BLaER1 treated with 17β-estradiol and CSF1 and Interleukin-3, amounts not matched to agents 10 nM and 100 nM (cell line): Measurements from ENCODE around the gene CMPK2.

Experiments used
- H3K27ac ChIP-seq, 11 experiments: shearing (Covaris generic); formaldehyde crosslinking; 2 replicates each; pipeline ENCODE4 v1.8.1; 2022
- H3K27me3 ChIP-seq, 11 experiments: shearing (Covaris generic); formaldehyde crosslinking; 2 replicates each; pipeline ENCODE4 v1.8.1; 2022
- H3K36me3 ChIP-seq, 11 experiments: shearing (Covaris generic); formaldehyde crosslinking; 2 replicates each; pipeline ENCODE4 v1.8.1; 2022
- H3K4me1 ChIP-seq, 10 experiments: shearing (Covaris generic); formaldehyde crosslinking; 2 replicates each; pipeline ENCODE4 v1.8.1; 2022
- H3K4me2 ChIP-seq, 11 experiments: shearing (Covaris generic); formaldehyde crosslinking; 2 replicates each; pipeline ENCODE4 v1.8.1; 2022
- H3K4me3 ChIP-seq, 10 experiments: shearing (Covaris generic); formaldehyde crosslinking; 2 replicates each; pipeline ENCODE4 v1.8.1; 2022
- H3K9ac ChIP-seq, 11 experiments: shearing (Covaris generic); formaldehyde crosslinking; 2 replicates each; pipeline ENCODE4 v1.8.1; 2022
- H3K9me3 ChIP-seq, 11 experiments: shearing (Covaris generic); formaldehyde crosslinking; replicated peaks in 1 of 11; 2 replicates each; pipeline ENCODE4 v1.8.1; 2022
- H4K20me1 ChIP-seq, 11 experiments: shearing (Covaris generic); formaldehyde crosslinking; 2 replicates each; pipeline ENCODE4 v1.8.1; 2022
- Cebpa-rat ChIP-seq, 11 experiments: shearing (Covaris generic); IDR thresholded peaks; 2 replicates each; pipeline ENCODE4 v1.8.1; 2022

CMPK2 gene

DNA sequence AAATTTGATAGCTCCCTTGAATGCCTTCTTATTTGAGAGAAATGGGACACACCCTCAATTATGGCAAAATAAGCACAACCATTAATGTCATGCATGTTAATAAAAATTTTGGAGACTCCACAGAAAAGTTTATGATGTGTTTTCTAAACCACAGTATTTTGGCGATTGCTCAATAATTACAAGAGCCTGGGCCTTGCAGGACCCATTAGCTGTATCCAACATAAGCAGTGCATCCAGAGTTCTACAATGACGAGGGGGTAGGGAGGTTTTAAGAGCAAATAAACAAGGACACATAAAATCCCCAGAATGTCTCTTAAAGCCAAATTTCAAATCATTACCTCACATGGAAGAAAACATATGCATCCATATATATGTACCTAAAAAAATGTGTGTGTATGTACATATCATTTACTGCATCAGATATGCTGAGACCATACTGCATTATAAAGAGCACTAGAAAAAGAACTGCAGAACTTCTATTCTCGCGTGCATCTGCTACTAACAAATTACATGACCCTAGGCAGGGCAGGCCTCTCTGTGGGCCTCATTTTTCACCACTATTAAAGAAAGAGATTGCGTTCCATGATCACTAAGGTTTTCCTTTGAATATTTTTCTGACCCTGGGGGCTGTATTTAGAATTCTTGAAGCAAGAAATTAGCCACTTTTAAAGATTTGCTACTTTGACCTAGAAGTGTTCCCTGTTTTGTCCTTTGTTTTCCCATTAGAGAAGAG lies 38.0 kb downstream of the CMPK2 start:
- no peaks in the 10 kb centered on the region for H3K36me3 ChIP-seq
- peak overlapping the region in 10 of 11 experiments; percentile 0 to 61 (median 40); a peak in 13 of 22 replicates for H3K4me2 ChIP-seq
- H3K9me3 ChIP-seq = peaks cover 12 to 20% (median 17%) of the 10 kb centered on the region in 11 experiments
- H3K4me1 ChIP-seq = peaks cover 17 to 50% (median 37%) of the 10 kb centered on the region in 10 experiments; a peak in 19 of 20 replicates
- no peak overlapping the region for H3K4me3 ChIP-seq
- no peaks in the 10 kb centered on the region for H3K27me3 ChIP-seq
- TF ChIP-seq Cebpa-rat (IDR thresholded peaks at IDR 0.05) = 0 out of 22 replicates have a peak, but pooled peaks of 1 of the 11 experiments have one; percentile 17
- H4K20me1 ChIP-seq = no peaks in the 10 kb centered on the region
- peak overlapping the region in 1 of 11 experiments; percentile 42; a peak in 1 of 22 replicates for H3K9ac ChIP-seq
- H3K27ac ChIP-seq = no peak overlapping the region; a peak in 1 of 22 replicates

DNA sequence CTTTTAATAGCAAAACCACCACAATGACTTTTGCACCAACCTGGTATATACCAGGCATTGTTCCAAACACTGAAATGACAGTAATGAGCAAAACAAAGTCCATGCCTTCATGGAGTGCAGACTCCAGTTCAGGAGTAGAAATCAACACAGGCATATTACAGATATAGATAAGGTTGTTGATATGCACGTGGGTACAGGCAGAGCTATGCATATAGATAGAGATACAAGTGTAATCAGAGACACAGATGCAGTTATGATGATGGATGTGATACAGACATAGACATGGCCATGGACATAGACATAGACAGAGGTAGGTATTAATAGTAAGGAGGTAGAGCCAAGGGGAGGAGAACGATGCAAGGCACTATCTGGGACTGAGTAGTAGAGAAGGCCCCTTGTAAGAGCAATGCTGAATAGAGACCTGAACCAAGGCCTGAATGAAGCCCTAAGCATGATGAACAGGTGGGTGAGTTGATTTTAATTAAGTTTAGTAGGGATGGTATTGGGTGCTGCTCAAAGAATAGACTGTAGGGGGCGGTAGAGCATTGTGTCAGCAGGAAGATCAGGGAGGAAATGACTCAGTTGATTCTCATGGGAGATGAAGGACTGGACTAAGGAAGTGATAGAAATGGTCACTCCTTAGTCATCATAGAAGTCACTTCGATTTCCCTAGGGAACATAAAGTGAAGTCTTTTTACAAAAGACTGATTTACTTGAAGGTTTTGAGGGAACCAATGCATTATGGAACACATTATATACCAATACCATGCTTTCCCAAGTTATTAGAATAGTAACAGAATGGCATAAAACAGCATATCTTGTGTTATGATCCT lies 39.4 kb downstream of the CMPK2 start:
- Histone ChIP-seq H3K9ac (no peak overlapping the region), H3K27me3 (no peaks in the 10 kb centered on the region), H3K4me3 (no peak overlapping the region), H3K4me1 (peaks cover 20 to 55% (median 38%) of the 10 kb centered on the region in 10 experiments), H4K20me1 (no peaks in the 10 kb centered on the region), H3K4me2 (peak overlapping the region in 6 of 11 experiments; percentile 0 to 42 (median 24); a peak in 10 of 22 replicates), H3K36me3 (no peaks in the 10 kb centered on the region), H3K9me3 (peaks cover 7 to 14% (median 9%) of the 10 kb centered on the region in 11 experiments), H3K27ac (no peak overlapping the region)
- no peak for TF ChIP-seq Cebpa-rat (IDR thresholded peaks at IDR 0.05)

DNA sequence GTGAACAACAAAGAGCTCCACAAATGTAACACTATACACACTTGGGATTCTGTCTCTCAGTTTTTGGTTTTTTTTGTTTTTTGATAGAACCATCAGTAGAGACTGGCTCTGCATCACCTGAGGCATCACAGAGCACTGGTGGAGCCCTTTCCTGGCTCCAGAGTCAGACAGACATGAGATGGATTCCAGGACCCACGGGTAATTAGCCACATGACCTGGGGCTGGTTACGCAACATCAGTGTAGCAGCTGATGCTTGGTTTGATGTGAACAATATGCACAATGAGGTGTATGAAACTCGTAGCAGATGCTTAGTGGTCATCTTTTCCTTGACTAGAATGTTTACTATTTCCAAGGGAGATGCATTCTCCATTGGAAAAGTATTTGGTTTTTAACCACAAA lies 40.7 kb downstream of the CMPK2 start:
- Histone ChIP-seq H3K27ac (no peak overlapping the region), H3K4me3 (no peak overlapping the region), H4K20me1 (no peaks in the 10 kb centered on the region), H3K9ac (no peak overlapping the region), H3K9me3 (peaks cover 0 to 5% (median 0%) of the 10 kb centered on the region in 11 experiments; a peak in 1 of 22 replicates), H3K4me2 (0 out of 22 replicates have a peak overlapping the region, but pooled peaks of 1 of the 11 experiments have one; percentile 36), H3K27me3 (no peaks in the 10 kb centered on the region), H3K4me1 (peaks cover 34 to 62% (median 51%) of the 10 kb centered on the region in 10 experiments), H3K36me3 (no peaks in the 10 kb centered on the region)
- peak in 9 of 11 experiments; percentile 12 to 85 (median 65); a peak in 10 of 22 replicates for TF ChIP-seq Cebpa-rat (IDR thresholded peaks at IDR 0.05)

DNA sequence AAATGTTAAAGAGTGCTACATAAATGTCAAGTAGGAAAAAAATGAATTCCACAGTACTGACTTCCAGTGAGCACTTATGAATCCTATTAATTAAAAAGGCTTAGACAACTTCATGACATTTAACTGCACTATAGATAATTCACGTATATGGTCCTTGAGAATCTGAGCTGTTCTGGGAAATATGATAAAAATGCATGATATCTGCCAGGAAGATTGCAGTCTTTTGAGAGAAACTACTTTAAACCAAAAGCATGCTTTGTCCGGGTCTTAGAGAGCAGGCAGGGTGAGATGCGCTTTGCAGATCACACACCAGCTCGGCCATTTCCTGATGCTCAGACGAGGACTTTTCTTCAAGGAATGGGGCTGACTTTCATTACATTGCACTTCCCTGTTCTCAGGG lies 42.6 kb downstream of the CMPK2 start:
- no peaks in the 10 kb centered on the region for H3K27me3 ChIP-seq
- H3K4me2 ChIP-seq = peak overlapping the region in 5 of 11 experiments; percentile 11 to 53 (median 37); a peak in 8 of 22 replicates
- no peak overlapping the region for H3K27ac ChIP-seq
- H3K9ac ChIP-seq = no peak overlapping the region
- H3K36me3 ChIP-seq = no peaks in the 10 kb centered on the region
- H3K4me3 ChIP-seq = no peak overlapping the region
- peaks cover 40 to 81% (median 58%) of the 10 kb centered on the region in 10 experiments for H3K4me1 ChIP-seq
- H3K9me3 ChIP-seq = peaks cover 0 to 5% (median 0%) of the 10 kb centered on the region in 11 experiments; a peak in 1 of 22 replicates
- TF ChIP-seq Cebpa-rat (IDR thresholded peaks at IDR 0.05) = no peak
- no peaks in the 10 kb centered on the region for H4K20me1 ChIP-seq

DNA sequence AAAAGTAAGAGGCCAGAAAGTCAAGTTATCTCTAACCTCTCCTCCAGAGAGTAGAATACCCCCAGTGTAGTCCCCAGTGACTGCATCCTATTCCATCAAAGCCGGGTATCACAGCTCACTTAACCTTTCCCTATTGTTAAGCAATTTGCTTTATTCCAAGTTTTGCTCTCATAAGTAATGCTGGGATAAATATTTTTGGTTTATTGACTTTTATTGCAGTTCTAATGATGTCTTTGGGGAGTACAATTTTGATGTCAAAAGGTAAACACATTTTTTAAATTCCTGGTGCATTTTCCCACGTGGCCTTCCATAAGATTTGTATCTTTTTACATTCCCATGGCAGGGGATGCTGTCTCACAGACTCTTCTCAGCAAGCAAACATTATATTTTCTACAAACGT lies 43.3 kb downstream of the CMPK2 start:
- TF ChIP-seq Cebpa-rat (IDR thresholded peaks at IDR 0.05) = no peak
- H3K27me3 ChIP-seq = no peaks in the 10 kb centered on the region
- H3K27ac ChIP-seq = peak overlapping the region in 1 of 11 experiments; percentile 76; a peak in 1 of 22 replicates

DNA sequence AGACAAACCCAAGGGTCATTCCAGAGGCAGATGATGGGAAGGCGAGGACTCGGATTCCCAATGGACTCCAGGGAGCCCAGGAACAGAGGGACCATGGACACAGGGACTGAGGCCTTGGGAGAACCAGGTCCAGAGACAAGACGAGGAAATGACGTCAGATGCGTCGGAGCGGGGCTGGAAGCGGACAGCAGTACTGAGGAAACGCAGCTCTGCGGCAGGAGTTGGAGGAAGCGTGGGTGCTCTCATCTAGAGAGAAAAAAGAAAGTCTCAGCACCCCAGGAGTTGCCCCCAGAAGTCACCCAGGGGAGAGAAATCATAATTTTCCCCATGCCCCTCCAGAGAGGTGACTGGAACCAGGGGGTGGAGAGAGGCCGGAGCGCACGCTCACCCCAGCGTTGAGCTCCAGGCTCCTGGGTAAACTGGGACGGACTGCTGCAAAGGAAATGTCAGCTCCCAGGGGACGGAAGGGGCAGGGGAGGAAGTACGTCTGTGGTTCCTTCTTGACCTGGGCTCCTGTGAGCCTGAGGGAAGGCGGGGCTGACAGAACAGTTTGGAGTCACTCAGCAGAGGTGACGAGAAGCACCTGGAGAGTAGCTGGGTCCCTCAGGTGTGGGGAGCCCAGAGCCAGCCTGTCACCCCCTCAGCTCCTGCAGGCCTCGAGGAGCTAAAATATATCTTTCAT lies 44.7 kb downstream of the CMPK2 start:
- no peaks in the 10 kb centered on the region for H3K27me3 ChIP-seq
- no peak for TF ChIP-seq Cebpa-rat (IDR thresholded peaks at IDR 0.05)
- H3K4me2 ChIP-seq = peak overlapping the region; percentile 80 to 95 (median 90)
- peak overlapping the region in 10 of 11 experiments; percentile 7 to 76 (median 52); a peak in 16 of 22 replicates for H3K27ac ChIP-seq
- H3K9me3 ChIP-seq = peaks cover 0 to 5% (median 0%) of the 10 kb centered on the region in 11 experiments; a peak in 1 of 22 replicates
- peak overlapping the region; percentile 23 to 56 (median 44); a peak in 19 of 20 replicates for H3K4me3 ChIP-seq
- no peaks in the 10 kb centered on the region for H4K20me1 ChIP-seq
- peaks cover 35 to 74% (median 52%) of the 10 kb centered on the region in 10 experiments for H3K4me1 ChIP-seq
- H3K36me3 ChIP-seq = no peaks in the 10 kb centered on the region
- H3K9ac ChIP-seq = peak overlapping the region in 8 of 11 experiments; percentile 10 to 61 (median 41); a peak in 12 of 22 replicates

More for the DNA sequence above, 43.3 kb downstream of the CMPK2 start:
- Histone ChIP-seq H3K36me3 (no peaks in the 10 kb centered on the region), H3K9ac (no peak overlapping the region), H3K4me1 (peaks cover 39 to 81% (median 55%) of the 10 kb centered on the region in 10 experiments), H3K4me3 (no peak overlapping the region), H4K20me1 (no peaks in the 10 kb centered on the region), H3K9me3 (peaks cover 0 to 5% (median 0%) of the 10 kb centered on the region in 11 experiments; a peak in 1 of 22 replicates), H3K4me2 (peak overlapping the region in 7 of 11 experiments; percentile 80 to 95 (median 92); a peak in 13 of 22 replicates)

DNA sequence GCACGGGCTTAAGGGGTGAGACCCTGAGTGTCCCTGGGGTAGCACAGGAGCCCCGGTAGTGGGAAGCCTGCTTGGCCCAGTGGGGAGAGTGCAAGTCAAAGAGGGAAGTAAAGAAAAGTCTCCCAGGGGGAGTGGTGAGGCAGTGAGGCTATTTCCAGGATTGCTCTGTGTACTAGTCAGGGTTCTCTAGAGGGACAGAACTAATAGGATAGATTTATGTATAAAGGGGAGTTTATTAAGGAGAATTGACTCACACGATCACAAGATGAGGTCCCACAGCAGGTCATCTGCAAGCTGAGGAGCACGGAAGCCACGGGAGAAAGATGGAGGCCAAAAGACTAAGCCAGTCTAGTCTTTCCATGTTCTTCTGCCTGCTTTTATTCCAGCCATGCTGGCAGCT lies 45.5 kb downstream of the CMPK2 start:
- Histone ChIP-seq H3K9me3 (peaks cover 0 to 12% (median 5%) of the 10 kb centered on the region in 11 experiments; a peak in 9 of 22 replicates), H3K27ac (peak overlapping the region in 8 of 11 experiments; percentile 12 to 76 (median 60); a peak in 15 of 22 replicates), H3K36me3 (no peaks in the 10 kb centered on the region), H3K4me1 (peaks cover 27 to 69% (median 50%) of the 10 kb centered on the region in 10 experiments), H3K9ac (peak overlapping the region in 5 of 11 experiments; percentile 34 to 61 (median 57); a peak in 7 of 22 replicates), H3K4me3 (peak overlapping the region in 7 of 10 experiments; percentile 36 to 54 (median 46); a peak in 11 of 20 replicates), H4K20me1 (no peaks in the 10 kb centered on the region), H3K27me3 (no peaks in the 10 kb centered on the region), H3K4me2 (peak overlapping the region; percentile 80 to 95 (median 90))
- no peak for TF ChIP-seq Cebpa-rat (IDR thresholded peaks at IDR 0.05)

DNA sequence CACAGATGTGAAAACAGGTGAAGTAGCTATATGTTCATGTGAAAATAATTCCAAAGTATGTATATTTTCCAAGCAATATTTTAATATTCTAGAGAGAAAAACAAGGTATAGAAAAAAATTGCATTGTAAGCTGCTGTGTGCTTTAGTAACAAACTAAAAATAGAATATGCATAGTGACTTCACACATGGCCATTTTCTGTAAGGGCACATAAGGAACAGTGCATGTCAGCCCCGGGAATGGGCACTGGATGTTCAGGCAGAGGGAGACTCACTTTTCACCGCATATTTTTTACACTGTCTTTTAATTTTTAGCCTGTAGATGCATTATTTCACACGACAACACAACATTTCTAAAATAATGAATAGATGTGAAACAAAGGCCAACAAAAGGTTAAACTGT lies 46.0 kb downstream of the CMPK2 start:
- TF ChIP-seq Cebpa-rat (IDR thresholded peaks at IDR 0.05) = no peak
- Histone ChIP-seq H3K27ac (peak overlapping the region in 6 of 11 experiments; percentile 43 to 76 (median 69); a peak in 12 of 22 replicates), H4K20me1 (no peaks in the 10 kb centered on the region), H3K36me3 (no peaks in the 10 kb centered on the region), H3K4me1 (peaks cover 22 to 66% (median 50%) of the 10 kb centered on the region in 10 experiments), H3K4me2 (peak overlapping the region; percentile 80 to 95 (median 90)), H3K27me3 (no peaks in the 10 kb centered on the region), H3K4me3 (peak overlapping the region in 4 of 10 experiments; percentile 41 to 54 (median 48); a peak in 6 of 20 replicates), H3K9ac (peak overlapping the region in 5 of 11 experiments; percentile 34 to 61 (median 44); a peak in 5 of 22 replicates), H3K9me3 (peaks cover 0 to 12% (median 7%) of the 10 kb centered on the region in 11 experiments; a peak in 9 of 22 replicates)
